ENCODE data around the gene RGS9. TPM values are rescaled to one million over a fixed set of nuclear protein-coding genes. Genes with fewer than 3 reads are reported as not detected.

RGS9 gene
- total and polyA plus RNA-seq, 2 experiments from 2014 or later: 3.1 to 3.3 TPM

DNA sequence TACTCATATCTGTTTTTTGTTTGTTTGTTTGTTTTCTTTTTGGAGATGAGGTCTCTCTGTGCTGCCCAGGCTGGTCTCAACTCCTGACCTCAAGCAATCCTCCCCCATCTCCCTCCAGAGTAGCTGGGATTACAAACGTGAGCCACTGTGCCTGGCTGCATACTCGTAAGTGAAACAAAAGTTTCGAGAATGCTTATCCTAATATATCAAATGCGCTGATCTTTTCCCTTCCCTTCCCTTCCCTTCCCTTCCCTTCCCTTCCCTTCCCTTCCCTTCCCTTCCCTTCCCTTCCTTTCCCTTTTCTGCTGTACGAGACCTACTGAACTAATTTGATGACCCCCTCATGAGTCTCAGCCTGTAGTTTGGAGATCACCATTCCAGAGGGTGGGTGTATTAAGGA is 122.1 kb downstream of the RGS9 start:
- Histone ChIP-seq H3K4me1 (ENCODE audit: insufficient read depth) (no peaks in the 10 kb centered on the region), H3K27me3 (no peaks in the 10 kb centered on the region), H3K4me2 (no peak overlapping the region), H3K9me3 (ENCODE audit: low read depth) (no peaks in the 10 kb centered on the region), H3K36me3 (replicated peaks; ENCODE audit: insufficient read depth, low read depth) (no peaks in the 10 kb centered on the region), H2AFZ (no peak overlapping the region), H3K79me2 (no peaks in the 10 kb centered on the region), H3K27ac (no peak overlapping the region), H3K9me2 (replicated peaks; ENCODE audit: insufficient read depth) (no peaks in the 10 kb centered on the region), H3K4me3 (no peak overlapping the region), H4K20me1 (ENCODE audit: insufficient read depth, poor library complexity, severe bottlenecking) (no peaks in the 10 kb centered on the region)
- DNase-seq (ENCODE audit: low spot score): no peak
- WGBS (ENCODE audit: low lambda C conversion rate, missing lambda C conversion rate): 77% methylated on average over 4 of the region's 5 CpGs
- TF ChIP-seq, protein P1, sequence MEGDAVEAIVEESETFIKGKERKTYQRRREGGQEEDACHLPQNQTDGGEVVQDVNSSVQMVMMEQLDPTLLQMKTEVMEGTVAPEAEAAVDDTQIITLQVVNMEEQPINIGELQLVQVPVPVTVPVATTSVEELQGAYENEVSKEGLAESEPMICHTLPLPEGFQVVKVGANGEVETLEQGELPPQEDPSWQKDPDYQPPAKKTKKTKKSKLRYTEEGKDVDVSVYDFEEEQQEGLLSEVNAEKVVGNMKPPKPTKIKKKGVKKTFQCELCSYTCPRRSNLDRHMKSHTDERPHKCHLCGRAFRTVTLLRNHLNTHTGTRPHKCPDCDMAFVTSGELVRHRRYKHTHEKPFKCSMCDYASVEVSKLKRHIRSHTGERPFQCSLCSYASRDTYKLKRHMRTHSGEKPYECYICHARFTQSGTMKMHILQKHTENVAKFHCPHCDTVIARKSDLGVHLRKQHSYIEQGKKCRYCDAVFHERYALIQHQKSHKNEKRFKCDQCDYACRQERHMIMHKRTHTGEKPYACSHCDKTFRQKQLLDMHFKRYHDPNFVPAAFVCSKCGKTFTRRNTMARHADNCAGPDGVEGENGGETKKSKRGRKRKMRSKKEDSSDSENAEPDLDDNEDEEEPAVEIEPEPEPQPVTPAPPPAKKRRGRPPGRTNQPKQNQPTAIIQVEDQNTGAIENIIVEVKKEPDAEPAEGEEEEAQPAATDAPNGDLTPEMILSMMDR (IDR thresholded peaks at IDR 0.05; ENCODE audit: poor library complexity): no peak
- TF ChIP-seq EZH2 (IDR thresholded peaks at IDR 0.05; ENCODE audit: borderline replicate concordance) (no peak), EZH2phosphoT487 (IDR thresholded peaks at IDR 0.05; ENCODE audit: low read depth, severe bottlenecking, unreplicated experiment) (no peak)

DNA sequence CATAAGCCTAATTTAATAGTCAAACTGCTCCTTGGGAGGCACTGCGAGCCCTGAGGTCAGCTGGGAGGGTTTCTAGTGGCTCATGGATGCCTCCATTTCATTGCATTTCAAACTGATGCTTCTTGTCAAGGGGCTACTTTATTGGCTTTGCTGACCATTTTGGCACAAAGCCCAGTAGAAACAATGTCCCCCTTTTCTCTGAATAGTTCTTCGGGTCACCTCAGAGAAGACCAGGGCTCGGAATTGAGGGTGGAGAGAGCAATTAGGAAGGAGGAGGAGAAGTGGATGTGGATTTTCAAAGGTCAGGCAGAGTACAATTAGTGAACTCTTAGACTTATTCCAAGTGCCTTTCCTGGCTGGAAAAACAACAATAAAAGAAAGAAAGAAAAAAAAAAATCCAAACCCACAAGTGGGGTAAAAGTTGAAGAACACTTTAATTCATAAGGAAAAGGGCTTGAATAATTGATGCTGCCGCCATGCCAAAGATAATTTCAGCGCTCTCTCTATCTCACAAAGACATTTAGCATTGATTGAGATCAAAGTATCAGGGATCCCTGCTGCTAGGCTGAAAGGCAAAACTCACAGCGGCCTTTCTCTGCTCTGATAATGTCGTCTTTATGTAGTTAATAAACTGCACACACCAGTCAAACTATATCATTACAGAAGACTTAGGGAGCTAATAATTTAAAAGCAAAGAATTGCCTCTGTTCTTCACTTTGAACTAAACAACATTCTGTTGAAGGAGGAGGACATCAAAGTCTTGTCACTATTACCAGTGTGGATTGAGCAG is 122.7 kb downstream of the RGS9 start:
- no peak overlapping the region for H3K4me2 ChIP-seq
- no peaks in the 10 kb centered on the region for H3K79me2 ChIP-seq
- no peaks in the 10 kb centered on the region for H3K9me2 ChIP-seq (replicated peaks; ENCODE audit: insufficient read depth)
- no peaks in the 10 kb centered on the region for H3K9me3 ChIP-seq (ENCODE audit: low read depth)
- H3K4me1 ChIP-seq (ENCODE audit: insufficient read depth): no peaks in the 10 kb centered on the region
- no peaks in the 10 kb centered on the region for H3K36me3 ChIP-seq (replicated peaks; ENCODE audit: insufficient read depth, low read depth)
- 77% methylated on average over 7 of the region's 7 CpGs for WGBS (ENCODE audit: low lambda C conversion rate, missing lambda C conversion rate)
- TF ChIP-seq, protein P1 (IDR thresholded peaks at IDR 0.05; ENCODE audit: poor library complexity): no peak
- TF ChIP-seq EZH2 (IDR thresholded peaks at IDR 0.05; ENCODE audit: borderline replicate concordance): no peak
- no peak for TF ChIP-seq EZH2phosphoT487 (IDR thresholded peaks at IDR 0.05; ENCODE audit: low read depth, severe bottlenecking, unreplicated experiment)
- no peak overlapping the region for H2AFZ ChIP-seq
- H4K20me1 ChIP-seq (ENCODE audit: insufficient read depth, poor library complexity, severe bottlenecking): no peaks in the 10 kb centered on the region
- H3K27me3 ChIP-seq: no peaks in the 10 kb centered on the region
- no peak for DNase-seq (ENCODE audit: low spot score)
- H3K27ac ChIP-seq: no peak overlapping the region
- no peak overlapping the region for H3K4me3 ChIP-seq

DNA sequence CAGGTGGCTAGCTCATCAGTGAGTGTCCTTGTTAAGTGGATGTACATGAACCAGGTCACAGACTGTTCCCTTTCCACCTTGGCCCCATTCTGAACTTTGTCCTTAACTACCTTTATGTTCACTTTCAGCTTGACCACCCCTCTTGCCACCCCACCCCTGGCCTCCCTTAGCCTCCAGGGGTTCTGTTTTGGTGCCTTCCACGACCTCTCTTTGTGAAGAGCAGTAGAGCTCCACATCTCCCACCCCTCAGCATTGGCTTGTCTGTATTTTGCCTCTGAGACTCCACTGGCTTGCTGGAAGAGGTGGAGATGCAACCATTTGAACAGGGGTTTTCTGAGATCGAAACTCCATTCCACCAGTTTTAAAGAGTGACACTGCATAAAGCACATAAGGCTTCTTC is 123.5 kb downstream of the RGS9 start:
- H3K79me2 ChIP-seq: no peaks in the 10 kb centered on the region
- no peak overlapping the region for H3K4me3 ChIP-seq
- no peak overlapping the region for H3K27ac ChIP-seq
- H2AFZ ChIP-seq: no peak overlapping the region
- no peak overlapping the region for H3K4me2 ChIP-seq
- no peaks in the 10 kb centered on the region for H3K4me1 ChIP-seq (ENCODE audit: insufficient read depth)
- H4K20me1 ChIP-seq (ENCODE audit: insufficient read depth, poor library complexity, severe bottlenecking): no peaks in the 10 kb centered on the region
- no peaks in the 10 kb centered on the region for H3K9me2 ChIP-seq (replicated peaks; ENCODE audit: insufficient read depth)
- H3K36me3 ChIP-seq (replicated peaks; ENCODE audit: insufficient read depth, low read depth): no peaks in the 10 kb centered on the region
- no peak for DNase-seq (ENCODE audit: low spot score)
- H3K27me3 ChIP-seq: no peaks in the 10 kb centered on the region
- H3K9me3 ChIP-seq (ENCODE audit: low read depth): no peaks in the 10 kb centered on the region
- WGBS (ENCODE audit: low lambda C conversion rate, missing lambda C conversion rate): 77% methylated on average over 2 of the region's 2 CpGs
- TF ChIP-seq EZH2 (IDR thresholded peaks at IDR 0.05; ENCODE audit: borderline replicate concordance): no peak
- TF ChIP-seq, protein P1 (IDR thresholded peaks at IDR 0.05; ENCODE audit: poor library complexity): no peak
- TF ChIP-seq EZH2phosphoT487 (IDR thresholded peaks at IDR 0.05; ENCODE audit: low read depth, severe bottlenecking, unreplicated experiment): no peak
